Tibial nerve (tissue), 4 donors: Measurements from ENCODE around the gene MS4A1.

Experiments used
- CTCF ChIP-seq, 5 experiments: fragments of 200-600 bp in 3 of 5; fragments of 450-650 bp in 2 of 5; sonication (generic) in 3 of 5; IDR thresholded peaks; one replicate each; pipeline ENCODE4 v1.5.1; 2016 to 2019; ENCODE audit warnings: antibody characterized with exemption in 5 of 5, mild to moderate bottlenecking in 3 of 5, moderate library complexity in 2 of 5
- EP300 ChIP-seq, 2 donors: sonication (generic); formaldehyde crosslinking; IDR thresholded peaks; one replicate each; pipeline ENCODE4 v1.6.1; 2017; ENCODE audit warnings: antibody characterized with exemption in 2 of 2, mild to moderate bottlenecking in 1 of 2
- POLR2A ChIP-seq, 2 donors: fragments of 450-650 bp; IDR thresholded peaks; one replicate each; pipeline ENCODE4 v1.6.1; 2017; ENCODE audit warnings: antibody characterized with exemption in 2 of 2, mild to moderate bottlenecking in 2 of 2, moderate library complexity in 2 of 2

- no peak for TF ChIP-seq CTCF (IDR thresholded peaks at IDR 0.05)
- no peak for TF ChIP-seq POLR2A (IDR thresholded peaks at IDR 0.05)
- no peak for TF ChIP-seq EP300 (IDR thresholded peaks at IDR 0.05)
These were observed 57.1 kb downstream of the MS4A1 start for GRCh38 chr11:60512651-60513225.
